Hippocampal formation (tissue), 2 donors: ENCODE results near the gene CD58.

Experiments used
- DNase-seq, 2 donors: peaks; one replicate each; lab custom pipeline; 2025; lab: John Stamatoyannopoulos, UW

The CD58 gene

DNA sequence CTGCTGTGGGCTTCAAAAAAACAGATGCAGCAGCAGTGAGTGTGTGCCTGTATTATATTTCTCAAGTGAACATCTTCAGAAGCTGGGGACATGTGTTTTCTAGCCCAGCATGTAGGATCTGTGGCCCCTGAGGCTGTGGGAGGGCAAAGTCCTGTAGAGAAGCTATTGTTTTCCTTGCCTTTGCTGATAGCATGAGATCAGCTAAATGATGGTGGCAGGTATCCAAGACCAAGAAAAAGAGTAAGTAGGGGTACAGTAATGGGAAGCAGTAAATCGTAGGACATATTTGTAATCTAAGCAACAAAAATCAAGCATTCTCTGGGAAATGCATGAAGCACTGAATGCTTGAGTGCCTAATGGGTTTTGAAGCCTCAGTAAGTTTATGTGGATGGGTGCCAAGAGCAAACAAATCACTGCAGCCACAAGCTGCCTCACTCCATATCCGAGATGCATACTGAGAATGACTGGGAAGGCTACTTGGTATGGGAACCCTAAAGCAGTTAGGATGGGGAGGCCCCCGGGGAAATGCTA lies 98.3 kb downstream of the CD58 start:
- no peak for DNase-seq

- no peak for DNase-seq
These were observed 99.6 kb downstream of the CD58 start for GRCh38 chr1:116471241-116471640.

- DNase-seq = no peak
These were observed 100.2 kb downstream of the CD58 start for GRCh38 chr1:116470671-116471070.

- no peak for DNase-seq
These were observed 103.8 kb downstream of the CD58 start for GRCh38 chr1:116466810-116467557.

GRCh38 chr1:116465845-116466685 lies 104.8 kb downstream of the CD58 start:
- DNase-seq = no peak

- DNase-seq = no peak
These were observed 105.4 kb downstream of the CD58 start for GRCh38 chr1:116465477-116465844.
